ENCODE results near the gene RERE.

The RERE gene

GRCh38 chr1:8307628-8308027, 509.8 kb downstream of the RERE start (continued):
- TF ChIP-seq ZNF837 (tag by site-specific recombination; IDR thresholded peaks at IDR 0.05) (no peak), ZEB2 (tag by site-specific recombination; IDR thresholded peaks at IDR 0.05) (no peak)

GRCh38 chr1:8303876-8304275, 513.6 kb downstream of the RERE start:
- no peaks in the 10 kb centered on the region for H3K36me3 ChIP-seq (ENCODE audit: control insufficient read depth in 2 of 2, insufficient read depth in 1 of 2, low read length in 2 of 2)
- H3K4me3 ChIP-seq (ENCODE audit: low read depth, low read length): no peak overlapping the region
- H3K9me3 ChIP-seq (ENCODE audit: control insufficient read depth, insufficient read depth, low read depth, low read length): no peaks in the 10 kb centered on the region
- POLR2A ChIA-PET: no interaction called here
- CTCF ChIA-PET: interaction anchor here (1.2 to 2.6 kb wide), 3 partner anchors 10 to 288 kb away, joined by 4 to 34 read pairs (median 7); no protein-coding TSS in a partner anchor
- TF ChIP-seq REPIN1 (tag by site-specific recombination; IDR thresholded peaks at IDR 0.05; ENCODE audit: low read depth) (no peak), ZFHX2 (tag by site-specific recombination; conservative IDR thresholded peaks at IDR 0.05) (no peak), ZNF560 (tag by site-specific recombination; IDR thresholded peaks at IDR 0.05; ENCODE audit: borderline replicate concordance) (no peak), ZNF521 (tag by site-specific recombination; IDR thresholded peaks at IDR 0.05) (no peak), ZNF561 (tag by site-specific recombination; IDR thresholded peaks at IDR 0.05; ENCODE audit: borderline replicate concordance) (no peak), ZNF350 (tag by site-specific recombination; IDR thresholded peaks at IDR 0.05) (no peak), ZSCAN23 (tag by site-specific recombination; IDR thresholded peaks at IDR 0.05) (no peak), ZNF585B (tag by site-specific recombination; IDR thresholded peaks at IDR 0.05) (no peak)
- H3K27ac ChIP-seq (ENCODE audit: extremely low read depth, low read depth, low read length): no peak overlapping the region
- no peaks in the 10 kb centered on the region for H3K4me1 ChIP-seq (ENCODE audit: control insufficient read depth, insufficient read depth, low read length)

- TF ChIP-seq ZNF704 (tag by site-specific recombination; IDR thresholded peaks at IDR 0.05): no peak
- TF ChIP-seq ZNF311 (tag by site-specific recombination; IDR thresholded peaks at IDR 0.05; ENCODE audit: borderline replicate concordance): no peak
- no peak for TF ChIP-seq ZNF610 (tag by site-specific recombination; IDR thresholded peaks at IDR 0.05; ENCODE audit: borderline replicate concordance)
- TF ChIP-seq HIC1 (tag by site-specific recombination; IDR thresholded peaks at IDR 0.05): no peak
- no peak for TF ChIP-seq ZNF350 (tag by site-specific recombination; IDR thresholded peaks at IDR 0.05)
- no peak for TF ChIP-seq ZNF707 (tag by site-specific recombination; IDR thresholded peaks at IDR 0.05)
- TF ChIP-seq ZBTB44 (tag by site-specific recombination; IDR thresholded peaks at IDR 0.05): no peak
- TF ChIP-seq ZNF501 (tag by site-specific recombination; IDR thresholded peaks at IDR 0.05): no peak
- no peak for TF ChIP-seq ZNF670 (tag by site-specific recombination; IDR thresholded peaks at IDR 0.05; ENCODE audit: low read depth)
- no peak for TF ChIP-seq ZBTB8A (tag by site-specific recombination; IDR thresholded peaks at IDR 0.05)
- no peak for TF ChIP-seq ZNF398 (tag by site-specific recombination; IDR thresholded peaks at IDR 0.05)
- Histone ChIP-seq H3K27ac (ENCODE audit: extremely low read depth, low read depth, low read length) (no peak overlapping the region), H3K4me3 (ENCODE audit: low read depth, low read length) (no peak overlapping the region), H3K9me3 (ENCODE audit: control insufficient read depth, insufficient read depth, low read depth, low read length) (no peaks in the 10 kb centered on the region), H3K36me3 (ENCODE audit: control insufficient read depth in 2 of 2, insufficient read depth in 1 of 2, low read length in 2 of 2) (no peaks in the 10 kb centered on the region), H3K4me1 (ENCODE audit: control insufficient read depth, insufficient read depth, low read length) (no peaks in the 10 kb centered on the region)
- ChIA-PET CTCF (interaction anchor here (0.7 to 2.6 kb wide), 8 partner anchors 12 to 328 kb away, joined by 3 to 34 read pairs (median 4); no protein-coding TSS in a partner anchor), POLR2A (no interaction called here)
Measured at GRCh38 chr1:8303141-8303540, 514.3 kb downstream of the RERE start.

Data from HEK293 (cell line).